ENCODE measurements around the gene TAS1R1.

GRCh38 chr1:6508154-6508815 lies 46.8 kb upstream of the TAS1R1 start:
- TF ChIP-seq CTCF (IDR thresholded peaks at IDR 0.05; ENCODE audit: low read depth, low read length) (no peak), POLR2A (IDR thresholded peaks at IDR 0.05; ENCODE audit: extremely low read depth, insufficient read length) (no peak)

Data from NB4 (cell line).